Transverse colon (tissue), 4 donors: ENCODE results near the gene ADAMTSL4. TPM values are rescaled to one million over a fixed set of nuclear protein-coding genes. Genes with fewer than 3 reads are reported as not detected.

ENCODE experiments used
- DNase-seq: peaks from one replicate; pipeline ENCODE4 v3.0.0-alpha.2; 2019
- H3K27ac ChIP-seq, 4 donors: fragments of 200-600 bp; sonication (generic); 2 replicates each; pipeline ENCODE4 v1.5.1; 2016 to 2018; ENCODE audit warnings: inconsistent platforms in 4 of 4
- H3K27me3 ChIP-seq: fragments of 200-600 bp; sonication (generic); 2 replicates; pipeline ENCODE4 v1.5.1; 2017; ENCODE audit warnings: inconsistent platforms
- H3K36me3 ChIP-seq, 4 donors: fragments of 200-600 bp; sonication (generic); 2 replicates each; pipeline ENCODE4 v1.5.1; 2017 to 2019; ENCODE audit warnings: inconsistent platforms in 4 of 4
- H3K4me1 ChIP-seq, 4 donors: fragments of 200-600 bp; sonication (generic); 2 replicates each; pipeline ENCODE4 v1.5.1; 2017 to 2020; ENCODE audit warnings: inconsistent platforms in 4 of 4
- H3K4me3 ChIP-seq, 4 donors: fragments of 200-600 bp; sonication (generic); 1 replicate in 1 of 4; 2 replicates in 3 of 4; pipeline versions ENCODE4 v1.5.1 to v1.6.1; 2017 to 2019; ENCODE audit warnings: inconsistent platforms in 4 of 4
- H3K9me3 ChIP-seq, 2 donors: fragments of 200-600 bp; sonication (generic); 2 replicates each; pipeline ENCODE4 v1.5.1; 2017 to 2019; ENCODE audit warnings: inconsistent platforms in 2 of 2
- CTCF ChIP-seq, 5 experiments: fragments of 200-600 bp in 3 of 5; fragments of 450-650 bp in 2 of 5; sonication (generic) in 3 of 5; IDR thresholded peaks; 1 replicate in 2 of 5; 2 replicates in 3 of 5; pipeline ENCODE4 v1.5.1; 2016 to 2017; ENCODE audit warnings: antibody characterized with exemption in 5 of 5, inconsistent platforms in 3 of 5, mild to moderate bottlenecking in 2 of 5, moderate library complexity in 1 of 5
- EP300 ChIP-seq: sonication (generic); formaldehyde crosslinking; IDR thresholded peaks from one replicate; pipeline ENCODE4 v1.6.1; 2017; ENCODE audit warnings: antibody characterized with exemption, low read depth
- POLR2A ChIP-seq: fragments of 450-650 bp; IDR thresholded peaks from one replicate; pipeline ENCODE4 v1.6.1; 2016; ENCODE audit warnings: antibody characterized with exemption, mild to moderate bottlenecking, moderate library complexity
- POLR2AphosphoS5 ChIP-seq, 3 donors: sonication (generic); formaldehyde crosslinking; IDR thresholded peaks; one replicate each; pipeline ENCODE4 v1.6.1; 2016; ENCODE audit warnings: antibody characterized with exemption in 3 of 3
- WGBS, 2 donors: methylation state at CpG; one replicate each; pipeline ENCODE4 v1.1.5; 2018; ENCODE audit warnings: low coverage in 1 of 2; 5-methylcytosine and 5-hydroxymethylcytosine counted together
- in situ Hi-C, 4 donors: fragments of 200-750 bp; cut with MboI; loops; one replicate each; pipeline versions ENCODE4 v1.15.0 to v1.15.1; 2017; ENCODE audit warnings: low sequenced_read_pairs in 3 of 4, low pct_ligation_motif_present in 1 of 4, low pct_unique_long_range_greater_than_20kb in 1 of 4
- intact Hi-C: fragments of 100-400 bp; cut with DNase I; formaldehyde crosslinking; loops from one replicate; pipeline ENCODE4 v1.15.1; 2023; ENCODE audit warnings: low total_unique reads
- total RNA-seq, 4 donors: library from RNA; depleted of rRNA; stranded (reverse); fragments of >200 nt; gene quantifications; one replicate each; pipeline ENCODE4 v1.1.0, GENCODE V29; 2016

ADAMTSL4 gene
- total RNA-seq, 4 donors from 2014 or later = 7.2 to 26.2 (median 16.3) TPM

DNA sequence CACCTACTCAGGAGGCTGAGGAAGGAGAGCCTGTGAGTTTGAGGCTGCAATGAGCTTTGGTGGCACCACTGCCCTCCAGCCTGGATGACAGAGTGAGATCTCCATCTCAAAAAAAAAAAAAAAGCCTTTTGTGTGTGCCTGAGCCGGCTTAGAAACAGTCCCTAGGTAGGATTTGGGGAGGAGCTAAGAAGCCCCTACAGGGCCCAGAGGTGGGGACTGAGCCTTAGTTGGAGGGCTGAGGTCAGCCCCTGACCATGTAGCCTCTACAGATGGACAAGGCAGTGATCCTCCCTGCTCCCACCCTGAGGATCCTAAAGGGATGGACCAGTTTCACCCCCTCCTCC lies 2.5 kb downstream of the ADAMTSL4 start:
- no peak for DNase-seq
- whole genome bisulfite sequencing, 2 donors = 38 to 55% methylated on average over 1 of the region's 1 CpG
- peaks cover 6 to 45% (median 37%) of the 10 kb centered on the region in 4 donors for H3K4me1 ChIP-seq
- no peak overlapping the region for H3K4me3 ChIP-seq
- peaks cover 3% of the 10 kb centered on the region for H3K27me3 ChIP-seq
- H3K27ac ChIP-seq = peak overlapping the region; percentile 79 to 86 (median 84)
- no peaks in the 10 kb centered on the region for H3K9me3 ChIP-seq
- H3K36me3 ChIP-seq = no peaks in the 10 kb centered on the region
- intact Hi-C loops = no loop called here
- in situ Hi-C loops = no loop called here
- TF ChIP-seq POLR2A = no peak
- no peak for TF ChIP-seq EP300
- TF ChIP-seq CTCF (IDR thresholded peaks at IDR 0.05) = no peak
- TF ChIP-seq POLR2AphosphoS5 (IDR thresholded peaks at IDR 0.05) = no peak

DNA sequence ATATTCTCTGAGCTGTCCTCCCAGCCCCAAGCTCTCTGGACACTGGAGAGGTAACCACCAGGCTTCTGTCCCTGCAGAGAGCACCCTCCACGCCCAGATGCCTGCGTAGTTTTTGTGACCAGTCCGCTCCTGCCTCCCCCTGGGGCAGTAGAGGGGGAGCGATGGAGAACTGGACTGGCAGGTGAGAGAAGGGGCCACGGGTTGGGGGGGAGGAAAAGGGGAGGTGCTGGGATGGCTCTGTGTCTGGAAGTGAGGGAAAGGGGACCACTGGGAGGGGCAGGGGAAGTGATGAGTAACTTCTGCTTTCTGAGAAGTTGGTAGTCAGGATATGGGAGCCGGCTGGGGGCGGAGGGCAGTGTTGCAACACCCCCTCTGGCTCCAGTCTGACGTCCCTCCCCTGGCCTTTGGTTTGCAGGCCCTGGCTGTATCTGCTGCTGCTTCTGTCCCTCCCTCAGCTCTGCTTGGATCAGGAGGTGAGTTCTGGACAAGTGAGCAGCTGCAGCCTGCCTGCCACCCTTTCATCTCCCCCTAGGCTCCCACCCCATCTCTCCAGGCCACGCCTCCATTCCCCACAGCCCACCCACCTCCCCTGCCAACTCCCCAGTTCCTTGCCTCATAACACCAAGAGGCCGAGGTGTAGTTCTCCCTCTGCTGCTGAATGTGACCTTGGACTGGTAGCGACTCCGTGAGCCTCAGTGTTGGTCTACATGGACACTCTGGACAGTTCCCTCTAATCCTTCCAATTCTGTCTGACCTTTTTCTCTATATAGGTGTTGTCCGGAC lies 3.1 kb downstream of the ADAMTSL4 start:
- WGBS, 2 donors = 51% methylated on average over 13 of the region's 13 CpGs; no CpG with 5 or more reads in 1 of the 2 donors
- TF ChIP-seq CTCF (IDR thresholded peaks at IDR 0.05) = no peak
- TF ChIP-seq POLR2A = no peak
- peak; percentile 46 for TF ChIP-seq EP300
- TF ChIP-seq POLR2AphosphoS5 (IDR thresholded peaks at IDR 0.05) = peak; percentile 50 to 62 (median 56)
- peak; percentile 78 for DNase-seq
- peaks cover 6 to 45% (median 37%) of the 10 kb centered on the region in 4 donors for H3K4me1 ChIP-seq
- H3K4me3 ChIP-seq = no peak overlapping the region
- intact Hi-C loops (no loop called here), in situ Hi-C loops (no loop called here)
- peak overlapping the region; percentile 79 to 86 (median 84) for H3K27ac ChIP-seq
- peaks cover 3% of the 10 kb centered on the region for H3K27me3 ChIP-seq
- no peaks in the 10 kb centered on the region for H3K9me3 ChIP-seq
- no peaks in the 10 kb centered on the region for H3K36me3 ChIP-seq

DNA sequence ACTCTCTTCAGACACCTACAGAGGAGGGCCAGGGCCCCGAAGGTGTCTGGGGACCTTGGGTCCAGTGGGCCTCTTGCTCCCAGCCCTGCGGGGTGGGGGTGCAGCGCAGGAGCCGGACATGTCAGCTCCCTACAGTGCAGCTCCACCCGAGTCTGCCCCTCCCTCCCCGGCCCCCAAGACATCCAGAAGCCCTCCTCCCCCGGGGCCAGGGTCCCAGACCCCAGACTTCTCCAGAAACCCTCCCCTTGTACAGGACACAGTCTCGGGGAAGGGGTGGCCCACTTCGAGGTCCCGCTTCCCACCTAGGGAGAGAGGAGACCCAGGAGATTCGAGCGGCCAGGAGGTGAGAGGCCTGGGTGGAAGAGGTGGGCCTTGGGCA lies 3.7 kb downstream of the ADAMTSL4 start:
- Histone ChIP-seq H3K27me3 (peaks cover 3% of the 10 kb centered on the region), H3K36me3 (no peaks in the 10 kb centered on the region), H3K4me3 (no peak overlapping the region), H3K4me1 (peaks cover 6 to 46% (median 37%) of the 10 kb centered on the region in 4 donors), H3K9me3 (no peaks in the 10 kb centered on the region), H3K27ac (peak overlapping the region; percentile 68 to 86 (median 84))
- peak; percentile 9 for DNase-seq
- WGBS, 2 donors = 83% methylated on average over 11 of the region's 12 CpGs; no CpG with 5 or more reads in 1 of the 2 donors
- TF ChIP-seq CTCF (IDR thresholded peaks at IDR 0.05) (no peak), POLR2A (no peak), EP300 (no peak), POLR2AphosphoS5 (IDR thresholded peaks at IDR 0.05) (no peak)
- intact Hi-C loops = no loop called here
- in situ Hi-C loops = no loop called here

- Histone ChIP-seq H3K4me3 (no peak overlapping the region), H3K36me3 (no peaks in the 10 kb centered on the region), H3K4me1 (peaks cover 6 to 46% (median 30%) of the 10 kb centered on the region in 4 donors), H3K27me3 (peaks cover 3% of the 10 kb centered on the region), H3K9me3 (no peaks in the 10 kb centered on the region), H3K27ac (peak overlapping the region; percentile 68 to 86 (median 84))
- in situ Hi-C loops = no loop called here
- intact Hi-C loops = no loop called here
- TF ChIP-seq CTCF (IDR thresholded peaks at IDR 0.05) (no peak), EP300 (no peak), POLR2AphosphoS5 (IDR thresholded peaks at IDR 0.05) (no peak), POLR2A (no peak)
- no peak for DNase-seq
- WGBS, 2 donors = 84% methylated on average over 21 of the region's 23 CpGs; no CpG with 5 or more reads in 1 of the 2 donors
Measured at GRCh38 chr1:150553392-150554085, 4.3 kb downstream of the ADAMTSL4 start.
